ENCODE measurements around the gene CXCL16.

DNA sequence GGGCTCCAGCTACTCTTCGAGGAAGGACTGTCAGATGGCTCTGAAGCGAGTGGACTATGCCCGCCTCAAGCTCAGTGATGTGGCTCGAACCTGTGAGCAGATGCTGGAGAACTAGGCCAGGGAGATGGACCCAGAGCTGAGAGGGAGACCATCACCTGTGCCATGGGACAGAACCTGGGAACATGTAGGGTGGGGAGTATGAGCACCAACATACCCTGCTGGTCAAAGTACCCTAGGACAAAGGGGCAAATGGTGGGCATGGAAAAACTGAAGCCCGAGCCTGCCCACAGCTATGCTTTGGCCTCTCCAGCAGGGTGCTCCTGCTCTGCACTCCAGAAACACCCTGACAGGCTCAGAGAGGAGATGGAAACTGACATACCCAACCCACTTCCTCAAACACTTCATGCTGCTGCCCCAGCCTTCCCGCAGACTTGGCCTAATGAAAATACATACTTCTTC lies 6.6 kb downstream of the CXCL16 start:
- TF ChIP-seq, protein P1, sequence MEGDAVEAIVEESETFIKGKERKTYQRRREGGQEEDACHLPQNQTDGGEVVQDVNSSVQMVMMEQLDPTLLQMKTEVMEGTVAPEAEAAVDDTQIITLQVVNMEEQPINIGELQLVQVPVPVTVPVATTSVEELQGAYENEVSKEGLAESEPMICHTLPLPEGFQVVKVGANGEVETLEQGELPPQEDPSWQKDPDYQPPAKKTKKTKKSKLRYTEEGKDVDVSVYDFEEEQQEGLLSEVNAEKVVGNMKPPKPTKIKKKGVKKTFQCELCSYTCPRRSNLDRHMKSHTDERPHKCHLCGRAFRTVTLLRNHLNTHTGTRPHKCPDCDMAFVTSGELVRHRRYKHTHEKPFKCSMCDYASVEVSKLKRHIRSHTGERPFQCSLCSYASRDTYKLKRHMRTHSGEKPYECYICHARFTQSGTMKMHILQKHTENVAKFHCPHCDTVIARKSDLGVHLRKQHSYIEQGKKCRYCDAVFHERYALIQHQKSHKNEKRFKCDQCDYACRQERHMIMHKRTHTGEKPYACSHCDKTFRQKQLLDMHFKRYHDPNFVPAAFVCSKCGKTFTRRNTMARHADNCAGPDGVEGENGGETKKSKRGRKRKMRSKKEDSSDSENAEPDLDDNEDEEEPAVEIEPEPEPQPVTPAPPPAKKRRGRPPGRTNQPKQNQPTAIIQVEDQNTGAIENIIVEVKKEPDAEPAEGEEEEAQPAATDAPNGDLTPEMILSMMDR (IDR thresholded peaks at IDR 0.05) = no peak
- TF ChIP-seq POLR2A (IDR thresholded peaks at IDR 0.05) (no peak), POLR2AphosphoS5 (IDR thresholded peaks at IDR 0.05) (peak in 1 of 4 donors; percentile 11)
